GM23248 (cell line): ENCODE data around the gene MTREX. TPM values are rescaled to one million over a fixed set of nuclear protein-coding genes. Genes with fewer than 3 reads are reported as not detected.

Source experiments
- DNase-seq: peaks from one replicate; pipeline ENCODE4 v3.0.0-alpha.2; 2015
- H2AFZ ChIP-seq: fragments of 200-600 bp; sonication (generic); 2 replicates; pipeline ENCODE4 v1.6.1; 2016; ENCODE audit warnings: antibody characterized with exemption
- H3F3A ChIP-seq: fragments of 200-600 bp; sonication (generic); 2 replicates; pipeline ENCODE4 v1.6.1; 2016; ENCODE audit warnings: mild to moderate bottlenecking, antibody characterized with exemption, mixed run types; ENCODE audit not compliant: insufficient read depth
- H3K27ac ChIP-seq: fragments of 200-600 bp; sonication (generic); 2 replicates; pipeline ENCODE4 v1.5.1; 2016; ENCODE audit warnings: mild to moderate bottlenecking
- H3K27me3 ChIP-seq: fragments of 200-600 bp; sonication (generic); replicated peaks from 2 replicates; pipeline ENCODE4 v1.6.1; 2016; ENCODE audit warnings: mild to moderate bottlenecking; ENCODE audit not compliant: insufficient read depth
- H3K36me3 ChIP-seq: fragments of 200-600 bp; sonication (generic); 2 replicates; pipeline ENCODE4 v1.6.1; 2016; ENCODE audit warnings: low read depth, mild to moderate bottlenecking
- H3K4me1 ChIP-seq: fragments of 200-600 bp; sonication (generic); 2 replicates; pipeline ENCODE4 v1.6.1; 2016; ENCODE audit warnings: mild to moderate bottlenecking; ENCODE audit not compliant: insufficient read depth
- H3K4me2 ChIP-seq: fragments of 200-600 bp; sonication (generic); one replicate; pipeline ENCODE4 v1.6.1; 2016; ENCODE audit warnings: mild to moderate bottlenecking; ENCODE audit not compliant: unreplicated experiment
- H3K4me3 ChIP-seq: fragments of 200-600 bp; sonication (generic); 2 replicates; pipeline ENCODE4 v1.5.1; 2016; ENCODE audit warnings: mild to moderate bottlenecking
- H3K79me2 ChIP-seq: fragments of 200-600 bp; sonication (generic); 2 replicates; pipeline ENCODE4 v1.6.1; 2016; ENCODE audit warnings: mild to moderate bottlenecking; ENCODE audit not compliant: insufficient read depth
- H3K9ac ChIP-seq: fragments of 200-600 bp; sonication (generic); 2 replicates; pipeline ENCODE4 v1.6.1; 2016; ENCODE audit warnings: mild to moderate bottlenecking
- H3K9me2 ChIP-seq: fragments of 200-600 bp; sonication (generic); 2 replicates; pipeline ENCODE4 v1.6.1; 2016; ENCODE audit warnings: mixed run types, mild to moderate bottlenecking, moderate library complexity; ENCODE audit not compliant: insufficient read depth
- H3K9me3 ChIP-seq: fragments of 200-600 bp; sonication (generic); one replicate; pipeline ENCODE4 v1.6.1; 2017; ENCODE audit warnings: low read depth
- H4K20me1 ChIP-seq: fragments of 200-600 bp; sonication (generic); 2 replicates; pipeline ENCODE4 v1.6.0; 2016; ENCODE audit not compliant: insufficient read depth
- EZH2 ChIP-seq: fragments of 200-600 bp; sonication (generic); IDR thresholded peaks from 2 replicates; pipeline ENCODE4 v1.6.1; 2018; ENCODE audit warnings: antibody characterized with exemption, mild to moderate bottlenecking; ENCODE audit not compliant: insufficient read depth, poor library complexity, severe bottlenecking
- EZH2phosphoT487 ChIP-seq: fragments of 200-600 bp; sonication (generic); IDR thresholded peaks from 2 replicates; pipeline ENCODE4 v1.6.1; 2018; ENCODE audit warnings: antibody characterized with exemption, moderate library complexity, mild to moderate bottlenecking, low read depth; ENCODE audit not compliant: insufficient read depth
- WGBS, 2 experiments: methylation state at CpG; one replicate each; pipeline ENCODE4 v1.1.6; 2015 to 2017; ENCODE audit warnings: low lambda C conversion rate in 2 of 2, low coverage in 1 of 2; ENCODE audit errors: missing lambda C conversion rate in 2 of 2; 5-methylcytosine and 5-hydroxymethylcytosine counted together
- in situ Hi-C: fragments of 300-500 bp; cut with MboI; formaldehyde crosslinking; loops from 2 replicates; pipeline ENCODE4 v1.15.0; 2020
- polyA plus RNA-seq: library from polyadenylated mRNA; unstranded; fragments of >200 nt; fragmentation: Nextera tagmentation; extraction: Ambion mirVana; gene quantifications from 2 replicates; pipeline ENCODE4 v1.2.1, GENCODE V29; 2016
- total RNA-seq: library from RNA; depleted of rRNA; stranded (reverse); fragments of >200 nt; shearing (Covaris generic); gene quantifications from 2 replicates; pipeline ENCODE4 v1.2.3, GENCODE V29; 2014

MTREX gene
- total and polyA plus RNA-seq, 2 experiments from 2014 or later, result 26.4 to 41.4 TPM

GRCh38 chr5:55387865-55388264 lies 80.1 kb downstream of the MTREX start:
- H3K4me3 ChIP-seq, result no peak overlapping the region
- TF ChIP-seq EZH2, result no peak
- no peak for TF ChIP-seq EZH2phosphoT487
- H3K27me3 ChIP-seq, result no peaks in the 10 kb centered on the region
- H4K20me1 ChIP-seq, result no peaks in the 10 kb centered on the region
- no peak overlapping the region for H3K4me2 ChIP-seq
- no peaks in the 10 kb centered on the region for H3K9me3 ChIP-seq
- no peak overlapping the region for H3K27ac ChIP-seq
- H3F3A ChIP-seq, result no peaks in the 10 kb centered on the region
- H3K4me1 ChIP-seq, result no peaks in the 10 kb centered on the region
- peaks cover 20% of the 10 kb centered on the region for H3K79me2 ChIP-seq
- H3K9me2 ChIP-seq, result no peaks in the 10 kb centered on the region
- no peak for DNase-seq
- in situ Hi-C loops, result no loop called here
- no peak overlapping the region for H2AFZ ChIP-seq
- no peak overlapping the region for H3K9ac ChIP-seq
- H3K36me3 ChIP-seq, result peaks cover 35% of the 10 kb centered on the region
- 95 to 98% methylated on average over 2 of the region's 2 CpGs for whole genome bisulfite sequencing, 2 experiments

- Histone ChIP-seq H3K9me2 (no peaks in the 10 kb centered on the region), H3K27me3 (no peaks in the 10 kb centered on the region), H2AFZ (no peak overlapping the region), H3K36me3 (peaks cover 33% of the 10 kb centered on the region), H3K9ac (no peak overlapping the region), H3K4me2 (no peak overlapping the region), H3F3A (no peaks in the 10 kb centered on the region), H4K20me1 (no peaks in the 10 kb centered on the region), H3K4me1 (no peaks in the 10 kb centered on the region), H3K4me3 (no peak overlapping the region), H3K27ac (no peak overlapping the region), H3K9me3 (no peaks in the 10 kb centered on the region), H3K79me2 (no peaks in the 10 kb centered on the region)
- 96 to 100% methylated on average over 2 of the region's 2 CpGs for WGBS, 2 experiments
- in situ Hi-C loops, result no loop called here
- TF ChIP-seq EZH2 (no peak), EZH2phosphoT487 (no peak)
- no peak for DNase-seq
Observed at GRCh38 chr5:55391707-55392106, 83.9 kb downstream of the MTREX start.

- TF ChIP-seq EZH2phosphoT487, result no peak
- no peak for TF ChIP-seq EZH2
- in situ Hi-C loops, result no loop called here
- Histone ChIP-seq H4K20me1 (no peaks in the 10 kb centered on the region), H3K36me3 (peaks cover 33% of the 10 kb centered on the region), H3K4me2 (no peak overlapping the region), H3K79me2 (no peaks in the 10 kb centered on the region), H3K4me3 (no peak overlapping the region), H3K9ac (no peak overlapping the region), H2AFZ (no peak overlapping the region), H3K27ac (no peak overlapping the region), H3K9me2 (no peaks in the 10 kb centered on the region), H3K9me3 (no peaks in the 10 kb centered on the region), H3K4me1 (no peaks in the 10 kb centered on the region), H3K27me3 (no peaks in the 10 kb centered on the region), H3F3A (no peaks in the 10 kb centered on the region)
- no peak for DNase-seq
- WGBS, 2 experiments, result 91 to 100% methylated on average over 1 of the region's 1 CpG
Observed at GRCh38 chr5:55392669-55393068, 84.9 kb downstream of the MTREX start.

GRCh38 chr5:55393501-55394175 lies 85.8 kb downstream of the MTREX start:
- Histone ChIP-seq H3K9me3 (no peaks in the 10 kb centered on the region), H3F3A (no peaks in the 10 kb centered on the region), H3K27ac (no peak overlapping the region), H3K4me3 (no peak overlapping the region), H3K79me2 (no peaks in the 10 kb centered on the region), H3K36me3 (peaks cover 27% of the 10 kb centered on the region), H3K4me1 (no peaks in the 10 kb centered on the region), H2AFZ (no peak overlapping the region), H4K20me1 (no peaks in the 10 kb centered on the region), H3K9ac (no peak overlapping the region), H3K4me2 (no peak overlapping the region), H3K27me3 (no peaks in the 10 kb centered on the region), H3K9me2 (no peaks in the 10 kb centered on the region)
- 48 to 49% methylated on average over 2 of the region's 2 CpGs for WGBS, 2 experiments
- in situ Hi-C loops, result no loop called here
- no peak for DNase-seq
- TF ChIP-seq EZH2phosphoT487 (no peak), EZH2 (no peak)
